Testis (tissue), 3 donors: ENCODE measurements around the gene SLC6A8. TPM values are rescaled to one million over a fixed set of nuclear protein-coding genes. Genes with fewer than 3 reads are reported as not detected.
"Not testable (repeated sequence)": the region's sequence is repeated elsewhere in the genome, so short reads cannot be mapped to it uniquely, and the experiment has no call there.

Source experiments
- DNase-seq: peaks from one replicate; pipeline ENCODE4 v3.0.0-alpha.2; 2019
- H3K27ac ChIP-seq, 2 donors: fragments of 200-600 bp; sonication (generic); one replicate each; pipeline ENCODE4 v1.5.1; 2019
- H3K27me3 ChIP-seq: fragments of 200-600 bp; sonication (generic); one replicate; pipeline ENCODE4 v1.5.1; 2019
- H3K36me3 ChIP-seq: fragments of 200-600 bp; sonication (generic); one replicate; pipeline ENCODE4 v1.5.1; 2017; ENCODE audit warnings: low read depth; ENCODE audit errors: missing control alignments
- H3K4me1 ChIP-seq: fragments of 200-600 bp; sonication (generic); one replicate; pipeline ENCODE4 v1.5.1; 2019
- H3K4me3 ChIP-seq, 2 donors: fragments of 200-600 bp; sonication (generic); one replicate each; pipeline ENCODE4 v1.5.1; 2017 to 2019
- H3K9me3 ChIP-seq: fragments of 200-600 bp; sonication (generic); one replicate; pipeline ENCODE4 v1.5.1; 2017
- POLR2A ChIP-seq: fragments of 450-650 bp; IDR thresholded peaks from one replicate; pipeline ENCODE4 v1.6.1; 2017; ENCODE audit warnings: antibody characterized with exemption, mild to moderate bottlenecking, moderate library complexity
- WGBS, 2 donors: methylation state at CpG; one replicate each; pipeline ENCODE4 v1.1.5; 2018; 5-methylcytosine and 5-hydroxymethylcytosine counted together
- intact Hi-C: fragments of 100-400 bp; cut with DNase I; formaldehyde crosslinking; loops from one replicate; pipeline ENCODE4 v1.15.1; 2023; ENCODE audit warnings: low total_unique reads
- polyA plus RNA-seq: library from polyadenylated mRNA; stranded (reverse); fragments of 350-450 nt; fragmentation: Illumina TruSeq; extraction: RNeasy Lipid Tissue Mini Kit (QIAGEN cat#74804); gene quantifications from one replicate; pipeline ENCODE4 v1.2.3, GENCODE V29; 2014; ENCODE audit warnings: low read depth, low replicate concordance; ENCODE audit not compliant: insufficient read depth
- total RNA-seq, 2 donors: library from RNA; depleted of rRNA; stranded (reverse); fragments of >200 nt; gene quantifications; one replicate each; pipeline ENCODE4 v1.2.3, GENCODE V29; 2016
- TF ChIP-seq, protein P1 (sequence below), 3 experiments: fragments of 450-650 bp in 2 of 3; fragments of 200-600 bp in 1 of 3; sonication (generic) in 1 of 3; IDR thresholded peaks; one replicate each; pipeline ENCODE4 v1.5.1; 2016 to 2019; ENCODE audit warnings: antibody characterized with exemption in 3 of 3, mild to moderate bottlenecking in 2 of 3, moderate library complexity in 1 of 3

SLC6A8 gene
- total and polyA plus RNA-seq, 3 donors from 2014 or later = 73.5 to 107 (median 91.3) TPM

DNA sequence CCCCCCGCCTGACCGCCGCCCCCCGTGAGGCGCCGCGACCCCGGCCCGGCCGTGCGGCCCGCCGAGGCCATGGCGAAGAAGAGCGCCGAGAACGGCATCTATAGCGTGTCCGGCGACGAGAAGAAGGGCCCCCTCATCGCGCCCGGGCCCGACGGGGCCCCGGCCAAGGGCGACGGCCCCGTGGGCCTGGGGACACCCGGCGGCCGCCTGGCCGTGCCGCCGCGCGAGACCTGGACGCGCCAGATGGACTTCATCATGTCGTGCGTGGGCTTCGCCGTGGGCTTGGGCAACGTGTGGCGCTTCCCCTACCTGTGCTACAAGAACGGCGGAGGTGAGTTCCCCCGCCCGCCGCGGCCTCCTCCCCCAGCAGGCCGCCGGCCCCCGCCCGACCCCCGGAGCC lies 780 bp downstream of the SLC6A8 start:
- H3K27me3 ChIP-seq = no peaks in the 10 kb centered on the region
- no peaks in the 10 kb centered on the region for H3K4me1 ChIP-seq
- no peaks in the 10 kb centered on the region for H3K36me3 ChIP-seq
- DNase-seq = no peak
- peak overlapping the region; percentile 40 to 54 for H3K4me3 ChIP-seq
- H3K9me3 ChIP-seq = no peaks in the 10 kb centered on the region
- no CpG with 5 or more reads among the region's 57 CpGs for WGBS, 2 donors
- intact Hi-C loops = no loop called here
- H3K27ac ChIP-seq = no peak overlapping the region
- TF ChIP-seq, protein P1, sequence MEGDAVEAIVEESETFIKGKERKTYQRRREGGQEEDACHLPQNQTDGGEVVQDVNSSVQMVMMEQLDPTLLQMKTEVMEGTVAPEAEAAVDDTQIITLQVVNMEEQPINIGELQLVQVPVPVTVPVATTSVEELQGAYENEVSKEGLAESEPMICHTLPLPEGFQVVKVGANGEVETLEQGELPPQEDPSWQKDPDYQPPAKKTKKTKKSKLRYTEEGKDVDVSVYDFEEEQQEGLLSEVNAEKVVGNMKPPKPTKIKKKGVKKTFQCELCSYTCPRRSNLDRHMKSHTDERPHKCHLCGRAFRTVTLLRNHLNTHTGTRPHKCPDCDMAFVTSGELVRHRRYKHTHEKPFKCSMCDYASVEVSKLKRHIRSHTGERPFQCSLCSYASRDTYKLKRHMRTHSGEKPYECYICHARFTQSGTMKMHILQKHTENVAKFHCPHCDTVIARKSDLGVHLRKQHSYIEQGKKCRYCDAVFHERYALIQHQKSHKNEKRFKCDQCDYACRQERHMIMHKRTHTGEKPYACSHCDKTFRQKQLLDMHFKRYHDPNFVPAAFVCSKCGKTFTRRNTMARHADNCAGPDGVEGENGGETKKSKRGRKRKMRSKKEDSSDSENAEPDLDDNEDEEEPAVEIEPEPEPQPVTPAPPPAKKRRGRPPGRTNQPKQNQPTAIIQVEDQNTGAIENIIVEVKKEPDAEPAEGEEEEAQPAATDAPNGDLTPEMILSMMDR (IDR thresholded peaks at IDR 0.05) = no peak
- TF ChIP-seq POLR2A = no peak

DNA sequence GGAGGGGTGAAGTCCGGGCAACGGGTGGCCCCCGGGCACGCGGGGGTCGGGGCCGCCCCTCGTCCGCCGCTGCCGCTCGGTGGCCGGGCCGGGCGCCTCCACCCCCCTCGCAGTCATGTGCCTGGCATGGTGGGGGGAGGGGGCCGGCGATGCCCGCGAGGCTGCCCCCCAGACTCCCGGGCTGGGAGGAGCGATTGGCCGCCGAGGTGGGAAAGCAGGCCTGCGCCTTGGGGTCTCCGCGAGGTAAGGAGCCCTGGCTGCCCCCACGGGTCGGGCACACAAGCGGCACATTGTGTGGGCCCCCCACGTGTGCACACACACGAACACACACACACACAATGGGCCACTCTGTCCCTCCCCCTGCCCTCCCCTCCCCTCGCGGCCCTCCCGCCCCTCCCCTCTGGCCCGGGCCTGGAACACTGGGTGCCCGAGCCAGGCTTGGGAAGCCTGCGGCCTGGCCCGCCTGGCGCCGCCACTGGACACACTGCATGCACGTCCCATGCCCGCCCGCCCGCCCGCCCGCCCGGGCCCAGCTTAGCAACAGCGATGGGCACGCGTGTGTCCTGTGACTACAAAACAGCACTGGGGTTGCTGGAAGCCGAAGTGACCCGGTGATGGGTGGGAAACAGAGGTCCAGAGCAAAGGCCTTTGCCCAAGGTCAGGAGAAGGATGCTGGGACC lies 1.3 kb downstream of the SLC6A8 start:
- intact Hi-C loops = no loop called here
- no peak for DNase-seq
- Histone ChIP-seq H3K27me3 (no peaks in the 10 kb centered on the region), H3K4me1 (no peaks in the 10 kb centered on the region), H3K36me3 (no peaks in the 10 kb centered on the region), H3K27ac (no peak overlapping the region), H3K9me3 (no peaks in the 10 kb centered on the region), H3K4me3 (peak overlapping the region; percentile 40 to 54)
- TF ChIP-seq, protein P1 (IDR thresholded peaks at IDR 0.05) = no peak
- no peak for TF ChIP-seq POLR2A
- 3% methylated on average over 13 of the region's 53 CpGs; no CpG with 5 or more reads in 1 of the 2 donors for WGBS, 2 donors

DNA sequence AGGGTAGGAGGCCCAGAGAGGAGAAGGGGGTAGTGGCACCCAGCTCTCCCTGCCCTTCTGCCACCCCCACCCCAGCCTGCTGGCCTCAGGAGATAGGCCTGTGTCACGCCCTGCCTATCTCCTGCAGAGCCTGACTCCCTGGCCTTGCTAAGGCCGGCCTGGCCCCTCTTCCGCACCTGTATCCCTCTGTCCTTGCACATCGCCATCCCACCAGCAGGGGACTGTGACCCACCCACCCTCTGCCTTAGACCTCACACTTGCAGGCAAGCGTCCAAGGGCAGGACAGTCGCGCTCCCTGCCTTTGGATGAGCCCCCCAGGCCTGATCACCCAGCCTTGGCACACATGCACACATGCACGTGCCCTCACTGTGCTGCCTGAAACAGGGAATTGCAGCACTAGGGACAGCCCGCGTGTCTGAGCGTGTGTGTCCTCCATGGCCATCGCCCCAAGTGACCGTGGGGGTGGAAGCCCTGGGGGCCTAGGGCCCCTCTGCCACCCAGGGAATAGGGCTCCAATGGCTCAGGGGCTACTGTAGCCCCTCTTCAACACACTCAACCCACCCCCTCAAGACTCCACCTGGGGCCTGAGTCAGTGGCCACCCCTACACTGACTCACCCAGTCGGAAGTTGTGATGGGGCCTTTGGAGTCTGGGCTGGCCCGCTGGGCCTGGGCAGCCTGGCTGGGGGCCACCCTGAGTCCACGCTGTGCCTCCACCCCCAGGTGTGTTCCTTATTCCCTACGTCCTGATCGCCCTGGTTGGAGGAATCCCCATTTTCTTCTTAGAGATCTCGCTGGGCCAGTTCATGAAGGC lies 2.1 kb downstream of the SLC6A8 start:
- Histone ChIP-seq H3K4me1 (no peaks in the 10 kb centered on the region), H3K36me3 (no peaks in the 10 kb centered on the region), H3K27me3 (no peaks in the 10 kb centered on the region), H3K9me3 (no peaks in the 10 kb centered on the region), H3K4me3 (peak overlapping the region in 1 of 2 donors; percentile 54), H3K27ac (no peak overlapping the region)
- intact Hi-C loops = no loop called here
- TF ChIP-seq, protein P1 (IDR thresholded peaks at IDR 0.05) = no peak
- TF ChIP-seq POLR2A = no peak
- 68% methylated on average over 10 of the region's 19 CpGs; no CpG with 5 or more reads in 1 of the 2 donors for WGBS, 2 donors
- no peak for DNase-seq

DNA sequence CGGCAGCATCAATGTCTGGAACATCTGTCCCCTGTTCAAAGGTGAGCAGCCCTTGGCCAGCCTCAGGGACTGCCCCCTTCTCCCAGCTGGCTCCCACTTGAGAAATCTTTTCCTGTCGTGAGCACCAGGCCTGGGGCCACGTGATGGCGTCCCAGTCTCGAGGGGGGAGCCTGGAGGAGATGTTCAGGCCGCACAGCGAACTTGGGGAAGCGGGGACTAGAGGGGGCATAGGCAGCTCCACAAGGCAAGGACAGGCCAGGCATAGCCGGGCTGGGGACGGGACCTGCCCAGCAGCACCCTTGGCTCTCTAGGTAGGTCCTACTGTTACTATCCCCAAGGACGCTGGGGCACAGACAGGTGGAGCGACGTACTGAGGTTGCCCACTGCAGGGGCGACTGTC lies 2.7 kb downstream of the SLC6A8 start:
- intact Hi-C loops = no loop called here
- no peak overlapping the region for H3K4me3 ChIP-seq
- no peaks in the 10 kb centered on the region for H3K9me3 ChIP-seq
- no peak overlapping the region for H3K27ac ChIP-seq
- 74% methylated on average over 13 of the region's 14 CpGs; no CpG with 5 or more reads in 1 of the 2 donors for WGBS, 2 donors
- no peak for TF ChIP-seq POLR2A
- TF ChIP-seq, protein P1 (IDR thresholded peaks at IDR 0.05) = no peak
- no peak for DNase-seq
- H3K27me3 ChIP-seq = no peaks in the 10 kb centered on the region
- no peaks in the 10 kb centered on the region for H3K36me3 ChIP-seq
- H3K4me1 ChIP-seq = no peaks in the 10 kb centered on the region

DNA sequence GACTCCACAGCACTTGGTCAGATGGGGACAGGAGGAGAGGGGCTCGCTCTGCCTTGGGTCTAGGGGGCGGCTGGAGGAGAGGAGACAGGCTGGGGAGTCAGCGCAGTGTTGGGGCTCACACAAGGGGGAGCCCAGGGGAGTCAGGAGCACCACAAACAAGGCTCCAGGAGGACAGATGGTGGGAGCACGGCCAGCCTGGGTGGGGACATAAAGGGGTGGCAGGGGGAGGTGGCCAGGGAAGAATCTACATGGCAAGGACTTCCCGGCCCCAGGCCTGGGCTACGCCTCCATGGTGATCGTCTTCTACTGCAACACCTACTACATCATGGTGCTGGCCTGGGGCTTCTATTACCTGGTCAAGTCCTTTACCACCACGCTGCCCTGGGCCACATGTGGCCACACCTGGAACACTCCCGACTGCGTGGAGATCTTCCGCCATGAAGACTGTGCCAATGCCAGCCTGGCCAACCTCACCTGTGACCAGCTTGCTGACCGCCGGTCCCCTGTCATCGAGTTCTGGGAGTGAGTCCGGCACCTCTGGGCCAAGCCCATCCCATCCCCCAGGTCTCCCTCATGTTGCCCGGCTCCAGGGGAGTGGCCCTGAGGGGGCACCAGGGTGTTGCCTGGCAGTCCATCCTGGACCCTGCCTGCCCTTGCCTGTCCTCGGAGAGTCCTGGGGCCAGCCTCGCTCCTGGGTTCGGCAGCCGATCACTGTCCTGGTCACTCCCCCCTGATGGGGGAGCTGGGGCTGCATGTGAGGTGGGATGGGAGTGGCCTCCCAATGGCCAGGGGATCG lies 3.5 kb downstream of the SLC6A8 start:
- H3K27me3 ChIP-seq, DNase-seq, H3K27ac ChIP-seq, H3K4me3 ChIP-seq, H3K36me3 ChIP-seq, H3K4me1 ChIP-seq, H3K9me3 ChIP-seq, intact Hi-C loops: not testable (repeated sequence)
- 71 to 85% methylated on average over 10 to 14 of the region's 21 CpGs for WGBS, 2 donors
